DMS79 (cell line): ENCODE results near the gene SNX3.
"Not testable (repeated sequence)": the region's sequence is repeated elsewhere in the genome, so short reads cannot be mapped to it uniquely, and the experiment has no call there.

Experiments
- DNase-seq: peaks from one replicate; lab custom pipeline; 2025; lab: John Stamatoyannopoulos, UW

SNX3 gene

GRCh38 chr6:108260126-108260808, 573 bp downstream of the SNX3 start:
- peak; percentile 26 for DNase-seq

GRCh38 chr6:108254433-108255410, 6.1 kb downstream of the SNX3 start:
- no peak for DNase-seq

GRCh38 chr6:108253241-108253640, 7.6 kb downstream of the SNX3 start:
- no peak for DNase-seq

- DNase-seq = no peak
These were observed 8.8 kb downstream of the SNX3 start for GRCh38 chr6:108252055-108252454.

- no peak for DNase-seq
These were observed 9.6 kb downstream of the SNX3 start for GRCh38 chr6:108251252-108251651.

- DNase-seq = no peak
These were observed 10.5 kb downstream of the SNX3 start for GRCh38 chr6:108250240-108250866.

GRCh38 chr6:108247965-108248536, 12.8 kb downstream of the SNX3 start:
- no peak for DNase-seq

GRCh38 chr6:108245095-108245494, 15.7 kb downstream of the SNX3 start:
- not testable (repeated sequence) for DNase-seq

- DNase-seq = no peak
These were observed 17.0 kb downstream of the SNX3 start for GRCh38 chr6:108243836-108244235.

- DNase-seq = no peak
These were observed 18.1 kb downstream of the SNX3 start for GRCh38 chr6:108242721-108243120.

- DNase-seq = no peak
These were observed 18.6 kb downstream of the SNX3 start for GRCh38 chr6:108242259-108242658.

- no peak for DNase-seq
These were observed 22.5 kb downstream of the SNX3 start for GRCh38 chr6:108238322-108238721.

GRCh38 chr6:108236791-108237190, 24.0 kb downstream of the SNX3 start:
- DNase-seq = no peak

- DNase-seq = no peak
These were observed 25.7 kb downstream of the SNX3 start for GRCh38 chr6:108235127-108235526.

GRCh38 chr6:108228416-108228815, 32.4 kb downstream of the SNX3 start:
- DNase-seq = no peak

- no peak for DNase-seq
These were observed 33.5 kb downstream of the SNX3 start for GRCh38 chr6:108227290-108227689.

GRCh38 chr6:108222504-108222903, 38.3 kb downstream of the SNX3 start:
- no peak for DNase-seq

GRCh38 chr6:108222064-108222463, 38.8 kb downstream of the SNX3 start:
- no peak for DNase-seq

- DNase-seq = no peak
These were observed 49.2 kb downstream of the SNX3 start for GRCh38 chr6:108211671-108212070.

GRCh38 chr6:108210556-108210955, 50.3 kb downstream of the SNX3 start:
- no peak for DNase-seq

GRCh38 chr6:108209738-108210137, 51.1 kb downstream of the SNX3 start:
- peak; percentile 63 for DNase-seq

- DNase-seq = no peak
These were observed 53.8 kb downstream of the SNX3 start for GRCh38 chr6:108207013-108207412.
